Stomach (tissue), 9 donors: ENCODE measurements around the gene TEAD1. TPM values are rescaled to one million over a fixed set of nuclear protein-coding genes. Genes with fewer than 3 reads are reported as not detected.

Experiments
- DNase-seq, 2 donors: peaks; one replicate each; pipeline versions ENCODE4 v3.0.0 to v3.0.0-alpha.2; 2013 to 2019
- H3K27ac ChIP-seq, 5 donors: fragments of 200-600 bp in 4 of 5; sonication (generic) in 4 of 5; one replicate each; pipeline ENCODE4 v1.5.1; 2013 to 2019; ENCODE audit warnings: mild to moderate bottlenecking in 1 of 5, moderate library complexity in 1 of 5
- H3K27me3 ChIP-seq, 3 donors: fragments of 200-600 bp; sonication (generic); one replicate each; pipeline ENCODE4 v1.5.1; 2017 to 2019; ENCODE audit warnings: mixed run types in 1 of 3
- H3K36me3 ChIP-seq, 4 donors: fragments of 200-600 bp; sonication (generic); 1 replicate in 3 of 4; 2 replicates in 1 of 4; pipeline ENCODE4 v1.5.1; 2016 to 2019
- H3K4me1 ChIP-seq, 4 donors: fragments of 200-600 bp; sonication (generic); one replicate each; pipeline ENCODE4 v1.5.1; 2016 to 2019
- H3K4me3 ChIP-seq, 4 donors: fragments of 200-600 bp; sonication (generic) in 3 of 4; one replicate each; pipeline ENCODE4 v1.5.1; 2016 to 2019; ENCODE audit warnings: mild to moderate bottlenecking in 1 of 4
- H3K9me3 ChIP-seq, 4 donors: fragments of 200-600 bp; sonication (generic); one replicate each; pipeline ENCODE4 v1.5.1; 2016 to 2019
- EP300 ChIP-seq: sonication (generic); formaldehyde crosslinking; IDR thresholded peaks from one replicate; pipeline ENCODE4 v1.6.1; 2017; ENCODE audit warnings: antibody characterized with exemption
- POLR2A ChIP-seq, 4 donors: fragments of 450-650 bp; IDR thresholded peaks; one replicate each; pipeline ENCODE4 v1.6.1; 2016; ENCODE audit warnings: antibody characterized with exemption in 4 of 4, control low read depth in 2 of 4, mild to moderate bottlenecking in 1 of 4, moderate library complexity in 1 of 4
- POLR2AphosphoS5 ChIP-seq, 3 donors: sonication (generic); formaldehyde crosslinking; IDR thresholded peaks; one replicate each; pipeline ENCODE4 v1.6.1; 2016; ENCODE audit warnings: antibody characterized with exemption in 3 of 3
- WGBS, 5 donors: extraction: QIAGEN DNeasy Blood & Tissue Kit in 3 of 5; methylation state at CpG; one replicate each; pipeline versions ENCODE4 v1.1.5 to v1.1.7; 2013 to 2018; 5-methylcytosine and 5-hydroxymethylcytosine counted together
- intact Hi-C: fragments of 100-400 bp; cut with DNase I; formaldehyde crosslinking; loops from one replicate; pipeline ENCODE4 v1.15.1; 2023; ENCODE audit warnings: low total_unique reads
- polyA plus RNA-seq, 3 donors: library from polyadenylated mRNA; stranded (reverse); fragments of 200-250 nt; gene quantifications; one replicate each; pipeline ENCODE4 v1.2.3, GENCODE V29; 2013
- total RNA-seq, 5 donors: library from RNA; depleted of rRNA; stranded (reverse); fragments of >200 nt; gene quantifications; one replicate each; pipeline versions ENCODE4 v1.1.0 to v1.2.3, GENCODE V29; 2014 to 2016
- TF ChIP-seq, protein P1 (sequence below), 7 experiments: fragments of 450-650 bp in 4 of 7; fragments of 200-600 bp in 3 of 7; sonication (generic) in 3 of 7; IDR thresholded peaks; one replicate each; pipeline ENCODE4 v1.5.1; 2016 to 2019; ENCODE audit warnings: antibody characterized with exemption in 7 of 7, control low read depth in 2 of 7, mild to moderate bottlenecking in 1 of 7
- donor health status: healthy with polysubstance abuse.
- donor health status: Bipolar disorder and iron deficiency.
- donor health status: healthy.

Gene TEAD1
- total and polyA plus RNA-seq, 8 donors: 4.9 to 133 (median 65.2) TPM

GRCh38 chr11:12901874-12902481 is 227.8 kb downstream of the TEAD1 start:
- Histone ChIP-seq H3K4me3 (no peak overlapping the region), H3K27me3 (no peaks in the 10 kb centered on the region), H3K4me1 (peaks cover 0 to 28% (median 16%) of the 10 kb centered on the region in 4 donors), H3K27ac (no peak overlapping the region), H3K9me3 (no peaks in the 10 kb centered on the region), H3K36me3 (peaks cover 8 to 23% (median 22%) of the 10 kb centered on the region in 4 donors)
- no peak for DNase-seq
- intact Hi-C loops: no loop called here
- TF ChIP-seq EP300 (no peak), POLR2A (IDR thresholded peaks at IDR 0.05) (no peak), POLR2AphosphoS5 (IDR thresholded peaks at IDR 0.05) (no peak)
- TF ChIP-seq, protein P1, sequence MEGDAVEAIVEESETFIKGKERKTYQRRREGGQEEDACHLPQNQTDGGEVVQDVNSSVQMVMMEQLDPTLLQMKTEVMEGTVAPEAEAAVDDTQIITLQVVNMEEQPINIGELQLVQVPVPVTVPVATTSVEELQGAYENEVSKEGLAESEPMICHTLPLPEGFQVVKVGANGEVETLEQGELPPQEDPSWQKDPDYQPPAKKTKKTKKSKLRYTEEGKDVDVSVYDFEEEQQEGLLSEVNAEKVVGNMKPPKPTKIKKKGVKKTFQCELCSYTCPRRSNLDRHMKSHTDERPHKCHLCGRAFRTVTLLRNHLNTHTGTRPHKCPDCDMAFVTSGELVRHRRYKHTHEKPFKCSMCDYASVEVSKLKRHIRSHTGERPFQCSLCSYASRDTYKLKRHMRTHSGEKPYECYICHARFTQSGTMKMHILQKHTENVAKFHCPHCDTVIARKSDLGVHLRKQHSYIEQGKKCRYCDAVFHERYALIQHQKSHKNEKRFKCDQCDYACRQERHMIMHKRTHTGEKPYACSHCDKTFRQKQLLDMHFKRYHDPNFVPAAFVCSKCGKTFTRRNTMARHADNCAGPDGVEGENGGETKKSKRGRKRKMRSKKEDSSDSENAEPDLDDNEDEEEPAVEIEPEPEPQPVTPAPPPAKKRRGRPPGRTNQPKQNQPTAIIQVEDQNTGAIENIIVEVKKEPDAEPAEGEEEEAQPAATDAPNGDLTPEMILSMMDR (IDR thresholded peaks at IDR 0.05): no peak
- WGBS, 5 donors: 88 to 94% (median 90%) methylated on average over 7 of the region's 7 CpGs

- Histone ChIP-seq H3K27ac (no peak overlapping the region), H3K9me3 (no peaks in the 10 kb centered on the region), H3K4me3 (no peak overlapping the region), H3K27me3 (no peaks in the 10 kb centered on the region), H3K36me3 (peaks cover 11 to 29% (median 23%) of the 10 kb centered on the region in 4 donors), H3K4me1 (peaks cover 0 to 19% (median 11%) of the 10 kb centered on the region in 4 donors)
- no peak for DNase-seq
- 83 to 90% (median 88%) methylated on average over 6 of the region's 6 CpGs for WGBS, 5 donors
- TF ChIP-seq POLR2A (IDR thresholded peaks at IDR 0.05): no peak
- no peak for TF ChIP-seq EP300
- no peak for TF ChIP-seq POLR2AphosphoS5 (IDR thresholded peaks at IDR 0.05)
- TF ChIP-seq, protein P1 (IDR thresholded peaks at IDR 0.05): no peak
- intact Hi-C loops: no loop called here
These were observed 228.7 kb downstream of the TEAD1 start for GRCh38 chr11:12902791-12903486.

- TF ChIP-seq POLR2AphosphoS5 (IDR thresholded peaks at IDR 0.05) (no peak), EP300 (no peak), POLR2A (IDR thresholded peaks at IDR 0.05) (no peak)
- TF ChIP-seq, protein P1 (IDR thresholded peaks at IDR 0.05): no peak
- no peaks in the 10 kb centered on the region for H3K9me3 ChIP-seq
- H3K36me3 ChIP-seq: peaks cover 11 to 29% (median 26%) of the 10 kb centered on the region in 4 donors
- WGBS, 5 donors: 88 to 95% (median 90%) methylated on average over 4 of the region's 4 CpGs
- H3K4me3 ChIP-seq: no peak overlapping the region
- intact Hi-C loops: no loop called here
- DNase-seq: no peak
- peaks cover 0 to 17% (median 5%) of the 10 kb centered on the region in 4 donors for H3K4me1 ChIP-seq
- no peaks in the 10 kb centered on the region for H3K27me3 ChIP-seq
- H3K27ac ChIP-seq: no peak overlapping the region
These were observed 231.2 kb downstream of the TEAD1 start for GRCh38 chr11:12905435-12905834.

- Histone ChIP-seq H3K4me1 (peaks cover 0 to 7% (median 0%) of the 10 kb centered on the region in 4 donors), H3K36me3 (peaks cover 11 to 29% (median 26%) of the 10 kb centered on the region in 4 donors), H3K9me3 (no peaks in the 10 kb centered on the region), H3K27me3 (no peaks in the 10 kb centered on the region), H3K27ac (no peak overlapping the region), H3K4me3 (no peak overlapping the region)
- DNase-seq: no peak
- no peak for TF ChIP-seq POLR2AphosphoS5 (IDR thresholded peaks at IDR 0.05)
- TF ChIP-seq, protein P1 (IDR thresholded peaks at IDR 0.05): no peak
- TF ChIP-seq POLR2A (IDR thresholded peaks at IDR 0.05): no peak
- no peak for TF ChIP-seq EP300
- WGBS, 5 donors: 95 to 98% (median 96%) methylated on average over 4 of the region's 4 CpGs
- intact Hi-C loops: no loop called here
These were observed 232.3 kb downstream of the TEAD1 start for GRCh38 chr11:12906501-12906900.
